HG02798 (cell line): ENCODE measurements around the gene GTF2H1.

ENCODE experiments used
- ATAC-seq: cut with Tn5 transposase; IDR thresholded peaks from one replicate; pipeline ENCODE4 v1.9.1; 2021; ENCODE audit warnings: mild to moderate bottlenecking; ENCODE audit not compliant: unreplicated experiment, poor library complexity

Gene GTF2H1

DNA sequence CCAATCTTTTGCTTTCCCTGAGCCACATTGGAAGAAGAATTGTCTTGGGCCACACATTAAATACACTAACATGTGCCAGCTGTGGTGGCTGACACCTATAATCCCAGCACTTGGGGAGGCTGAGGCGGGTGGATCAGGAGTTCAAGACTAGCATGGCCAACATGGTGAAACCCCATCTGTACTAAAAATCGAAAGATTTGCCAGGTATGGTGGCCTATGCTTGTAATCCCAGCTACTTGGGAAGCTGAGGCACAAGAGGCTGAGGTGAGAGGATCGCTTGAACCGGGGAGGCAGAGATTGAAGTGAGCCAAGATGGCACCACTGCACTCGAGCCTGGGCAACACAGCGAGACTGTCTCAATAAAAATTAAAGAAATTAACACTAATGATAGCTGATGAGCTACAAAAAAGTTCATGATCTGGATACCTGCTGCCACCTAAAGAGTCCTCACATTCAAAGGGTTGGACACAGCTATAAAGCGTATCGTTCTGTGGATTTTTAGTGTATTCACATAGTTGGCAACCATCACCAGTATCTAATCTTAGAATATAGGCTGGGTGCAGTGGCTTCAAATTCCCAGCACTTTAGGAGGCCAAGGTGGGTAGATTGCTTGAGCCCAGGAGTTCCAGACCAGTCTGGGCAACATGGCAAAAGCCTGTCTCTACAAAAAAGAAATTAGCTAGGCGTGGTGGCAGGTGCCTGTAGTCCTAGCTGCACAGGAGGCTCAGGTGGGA, 86.4 kb downstream of the GTF2H1 start:
- no peak for ATAC-seq

DNA sequence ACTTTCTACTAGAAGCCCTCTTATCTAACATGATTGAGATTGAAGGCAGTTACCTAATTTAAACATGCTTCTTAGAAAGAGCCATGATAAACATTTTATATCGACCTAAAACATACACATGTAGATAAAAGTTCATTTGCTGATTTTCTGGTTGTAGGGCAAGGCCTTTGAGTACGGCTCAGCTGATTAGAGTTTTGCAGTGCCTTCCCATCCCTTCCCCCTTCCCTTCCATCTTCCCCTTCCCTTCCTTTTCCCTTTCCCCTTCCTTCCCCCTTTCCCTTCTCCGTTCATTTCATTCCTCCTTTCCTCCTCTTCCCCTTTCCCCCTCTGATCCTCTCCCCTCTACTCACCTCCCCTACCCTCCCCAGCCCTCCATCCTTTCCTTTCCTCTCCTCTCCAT, 94.1 kb downstream of the GTF2H1 start:
- ATAC-seq, result no peak
